SK-N-SH (cell line): ENCODE results near the gene CDS2. TPM values are rescaled to one million over a fixed set of nuclear protein-coding genes. Genes with fewer than 3 reads are reported as not detected.

Source experiments
- CTCF ChIA-PET: fragments of 300-600, 350-600 bp; formaldehyde crosslinking; extraction: SDS; loops from one replicate; lab custom pipeline; 2021; lab: Yijun Ruan, JAX
- POLR2A ChIA-PET: fragments of 350-600 bp; sonication (Branson Sonifier 250); formaldehyde crosslinking; extraction: SDS; loops from one replicate; lab custom pipeline; 2020; ENCODE audit warnings: antibody characterized with exemption, inconsistent platforms; lab: Yijun Ruan, JAX
- DNase-seq: peaks from one replicate; pipeline ENCODE4 v3.0.0; 2012
- H2AFZ ChIP-seq: fragments of 200-600 bp; sonication (generic); 2 replicates; pipeline ENCODE4 v1.8.1; 2016; ENCODE audit warnings: antibody characterized with exemption, mild to moderate bottlenecking, low read depth
- H3F3A ChIP-seq: fragments of 200-600 bp; sonication (generic); replicated peaks from 2 replicates; pipeline ENCODE3; 2016; ENCODE audit warnings: antibody characterized with exemption, mild to moderate bottlenecking; ENCODE audit not compliant: insufficient read depth
- H3K27ac ChIP-seq, 2 experiments: fragments of 200-500 bp in 1 of 2; fragments of 200-600 bp in 1 of 2; sonication (Bioruptor generic) in 1 of 2; sonication (generic), shearing (Covaris generic) in 1 of 2; 2 replicates each; pipeline versions ENCODE4 v1.5.1 to v1.6.1; 2014 to 2016; ENCODE audit warnings: low read depth in 2 of 2, inconsistent platforms in 1 of 2, low read length in 1 of 2, mild to moderate bottlenecking in 1 of 2, mixed read lengths in 1 of 2
- H3K27me3 ChIP-seq: fragments of 200-600 bp; sonication (generic), shearing (Covaris generic); 2 replicates; pipeline ENCODE4 v1.6.1; 2016; ENCODE audit warnings: mixed run types; ENCODE audit not compliant: insufficient read depth
- H3K36me3 ChIP-seq, 2 experiments: fragments of 200-500 bp in 1 of 2; fragments of 200-600 bp in 1 of 2; sonication (Bioruptor generic) in 1 of 2; sonication (generic) in 1 of 2; replicated peaks in 1 of 2; 2 replicates each; pipeline versions ENCODE3 to v1.5.1; 2014 to 2016; ENCODE audit warnings: low read length in 1 of 2, mild to moderate bottlenecking in 1 of 2; ENCODE audit not compliant: insufficient read depth in 2 of 2, control insufficient read depth in 1 of 2
- H3K4me1 ChIP-seq, 2 experiments: fragments of 200-500 bp in 1 of 2; fragments of 200-600 bp in 1 of 2; sonication (Bioruptor generic) in 1 of 2; sonication (generic), shearing (Covaris generic) in 1 of 2; 2 replicates each; pipeline versions ENCODE4 v1.5.1 to v1.6.1; 2014 to 2016; ENCODE audit warnings: low read depth in 1 of 2, low read length in 1 of 2, mixed run types in 1 of 2; ENCODE audit not compliant: insufficient read depth in 2 of 2, control insufficient read depth in 1 of 2
- H3K4me2 ChIP-seq: fragments of 200-600 bp; sonication (generic), shearing (Covaris generic); 2 replicates; pipeline ENCODE4 v1.6.1; 2017; ENCODE audit warnings: mixed run types
- H3K4me3 ChIP-seq, 2 experiments: fragments of 200-500 bp in 1 of 2; fragments of 200-600 bp in 1 of 2; sonication (Bioruptor generic) in 1 of 2; sonication (generic), shearing (Covaris generic) in 1 of 2; 2 replicates each; pipeline versions ENCODE4 v1.5.1 to v1.8.1; 2014 to 2016; ENCODE audit warnings: low read depth in 2 of 2, inconsistent platforms in 1 of 2, low read length in 1 of 2, mild to moderate bottlenecking in 1 of 2, mixed read lengths in 1 of 2, moderate library complexity in 1 of 2
- H3K79me2 ChIP-seq: fragments of 200-600 bp; sonication (generic); 2 replicates; pipeline ENCODE4 v1.8.1; 2017; ENCODE audit warnings: mild to moderate bottlenecking; ENCODE audit not compliant: insufficient read depth
- H3K9ac ChIP-seq: fragments of 200-600 bp; sonication (generic); 2 replicates; pipeline ENCODE4 v1.6.1; 2017; ENCODE audit warnings: mixed run types
- H3K9me2 ChIP-seq: fragments of 200-600 bp; sonication (generic); 2 replicates; pipeline ENCODE4 v1.6.1; 2017; ENCODE audit warnings: mixed run types
- H3K9me3 ChIP-seq: fragments of 200-600 bp; sonication (generic); 2 replicates; pipeline ENCODE4 v1.6.1; 2017; ENCODE audit warnings: mixed run types, mild to moderate bottlenecking, moderate library complexity
- H4K20me1 ChIP-seq: fragments of 200-600 bp; sonication (generic); 2 replicates; pipeline ENCODE4 v1.6.1; 2017; ENCODE audit warnings: mild to moderate bottlenecking, mixed run types; ENCODE audit not compliant: insufficient read depth
- CHD2 ChIP-seq: fragments of 150-350 bp; IDR thresholded peaks from 2 replicates; pipeline ENCODE4 v1.6.1; 2018; ENCODE audit warnings: low read length; ENCODE audit not compliant: partially characterized antibody
- EZH2phosphoT487 ChIP-seq: fragments of 200-600 bp; sonication (generic); IDR thresholded peaks from 2 replicates; pipeline ENCODE4 v1.6.1; 2017; ENCODE audit warnings: low read depth, mixed run types, mild to moderate bottlenecking, antibody characterized with exemption, moderate library complexity, borderline replicate concordance
- FOSL2 ChIP-seq: IDR thresholded peaks from 2 replicates; pipeline ENCODE4 v1.4.0; 2012; ENCODE audit warnings: low read depth, mild to moderate bottlenecking, moderate library complexity, borderline replicate concordance
- FOXJ3 ChIP-seq: sonication (generic); formaldehyde crosslinking; IDR thresholded peaks from 2 replicates; pipeline ENCODE4 v1.5.1; 2020; ENCODE audit warnings: mild to moderate bottlenecking, missing genetic modification reagents
- FOXM1 ChIP-seq: IDR thresholded peaks from 2 replicates; pipeline ENCODE4 v1.4.0; 2012; ENCODE audit warnings: low read depth, mild to moderate bottlenecking
- GATA2 ChIP-seq: sonication (generic); formaldehyde crosslinking; IDR thresholded peaks from 2 replicates; pipeline ENCODE4 v1.5.0; 2020; ENCODE audit warnings: mild to moderate bottlenecking, missing genetic modification reagents
- MEF2A ChIP-seq: IDR thresholded peaks from 2 replicates; pipeline ENCODE4 v1.4.0; 2012; ENCODE audit warnings: low read depth, borderline replicate concordance
- MXI1 ChIP-seq: IDR thresholded peaks from 2 replicates; pipeline ENCODE4 v1.6.1; 2012; ENCODE audit warnings: mild to moderate bottlenecking, low read depth, low read length, improper control_type of control experiment
- NFIC ChIP-seq: IDR thresholded peaks from 2 replicates; pipeline ENCODE4 v1.4.0; 2012; ENCODE audit warnings: borderline replicate concordance
- PBX3 ChIP-seq: IDR thresholded peaks from 2 replicates; pipeline ENCODE4; 2012
- POLR2AphosphoS5 ChIP-seq: IDR thresholded peaks from 2 replicates; pipeline ENCODE4 v1.6.1; 2012; ENCODE audit warnings: low read depth, low read length
- RFX5 ChIP-seq: IDR thresholded peaks from 2 replicates; pipeline ENCODE4 v1.6.1; 2012; ENCODE audit warnings: mild to moderate bottlenecking, improper control_type of control experiment, low read length
- RXRA ChIP-seq: IDR thresholded peaks from 2 replicates; pipeline ENCODE4 v1.4.0; 2012; ENCODE audit warnings: low read depth, mild to moderate bottlenecking, borderline replicate concordance
- ZBTB33 ChIP-seq: IDR thresholded peaks from 2 replicates; pipeline ENCODE4 v1.4.0; 2012; ENCODE audit warnings: low read depth, borderline replicate concordance
- WGBS: methylation state at CpG from one replicate; pipeline ENCODE4 v1.1.6; 2017; ENCODE audit warnings: low lambda C conversion rate; 5-methylcytosine and 5-hydroxymethylcytosine counted together
- polyA plus RNA-seq, 3 experiments: library from polyadenylated mRNA; depleted of rRNA; stranded (reverse); fragments of >200 nt; gene quantifications; 2 replicates each; pipeline ENCODE4 v1.2.3, GENCODE V29; 2012
- TF ChIP-seq, protein P1 (sequence below): IDR thresholded peaks from 2 replicates; pipeline ENCODE4 v1.4.0; 2012; ENCODE audit warnings: low read depth, borderline replicate concordance
- TF ChIP-seq, protein P2 (sequence below): fragments of 200-600 bp; sonication (generic); IDR thresholded peaks from 2 replicates; pipeline ENCODE4 v1.6.1; 2017; ENCODE audit warnings: antibody characterized with exemption, mild to moderate bottlenecking, moderate library complexity
- TF ChIP-seq, protein P3 (sequence below): fragments of 150-350 bp; IDR thresholded peaks from 2 replicates; pipeline ENCODE4 v1.6.1; 2017; ENCODE audit warnings: antibody characterized with exemption, low read length, low read depth, borderline replicate concordance

CDS2 gene
- polyA plus RNA-seq, 1 of the 3 experiments (the other 2 are of a cell fraction): 13.9 TPM

- Histone ChIP-seq H3K4me2 (no peak overlapping the region), H3K27ac (no peak overlapping the region)
- CTCF ChIA-PET: interaction anchor here (1.0 to 2.1 kb wide), 2 partner anchors 11 to 58 kb away, joined by 3 to 5 read pairs; no protein-coding TSS in a partner anchor
- no peak for TF ChIP-seq FOXM1
- no peak for TF ChIP-seq MEF2A
- no peak for TF ChIP-seq POLR2AphosphoS5
- no peak for TF ChIP-seq FOXJ3 (CRISPR knock-in tag)
- no peak for TF ChIP-seq ZBTB33
- TF ChIP-seq, protein P1, sequence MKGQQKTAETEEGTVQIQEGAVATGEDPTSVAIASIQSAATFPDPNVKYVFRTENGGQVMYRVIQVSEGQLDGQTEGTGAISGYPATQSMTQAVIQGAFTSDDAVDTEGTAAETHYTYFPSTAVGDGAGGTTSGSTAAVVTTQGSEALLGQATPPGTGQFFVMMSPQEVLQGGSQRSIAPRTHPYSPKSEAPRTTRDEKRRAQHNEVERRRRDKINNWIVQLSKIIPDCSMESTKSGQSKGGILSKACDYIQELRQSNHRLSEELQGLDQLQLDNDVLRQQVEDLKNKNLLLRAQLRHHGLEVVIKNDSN: no peak
- TF ChIP-seq EZH2phosphoT487: no peak
- no peak for TF ChIP-seq CHD2
- TF ChIP-seq, protein P2, sequence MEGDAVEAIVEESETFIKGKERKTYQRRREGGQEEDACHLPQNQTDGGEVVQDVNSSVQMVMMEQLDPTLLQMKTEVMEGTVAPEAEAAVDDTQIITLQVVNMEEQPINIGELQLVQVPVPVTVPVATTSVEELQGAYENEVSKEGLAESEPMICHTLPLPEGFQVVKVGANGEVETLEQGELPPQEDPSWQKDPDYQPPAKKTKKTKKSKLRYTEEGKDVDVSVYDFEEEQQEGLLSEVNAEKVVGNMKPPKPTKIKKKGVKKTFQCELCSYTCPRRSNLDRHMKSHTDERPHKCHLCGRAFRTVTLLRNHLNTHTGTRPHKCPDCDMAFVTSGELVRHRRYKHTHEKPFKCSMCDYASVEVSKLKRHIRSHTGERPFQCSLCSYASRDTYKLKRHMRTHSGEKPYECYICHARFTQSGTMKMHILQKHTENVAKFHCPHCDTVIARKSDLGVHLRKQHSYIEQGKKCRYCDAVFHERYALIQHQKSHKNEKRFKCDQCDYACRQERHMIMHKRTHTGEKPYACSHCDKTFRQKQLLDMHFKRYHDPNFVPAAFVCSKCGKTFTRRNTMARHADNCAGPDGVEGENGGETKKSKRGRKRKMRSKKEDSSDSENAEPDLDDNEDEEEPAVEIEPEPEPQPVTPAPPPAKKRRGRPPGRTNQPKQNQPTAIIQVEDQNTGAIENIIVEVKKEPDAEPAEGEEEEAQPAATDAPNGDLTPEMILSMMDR: no peak
- no peak for TF ChIP-seq RFX5
- TF ChIP-seq FOSL2: no peak
- no peak for TF ChIP-seq GATA2 (CRISPR knock-in tag)
- TF ChIP-seq, protein P3, sequence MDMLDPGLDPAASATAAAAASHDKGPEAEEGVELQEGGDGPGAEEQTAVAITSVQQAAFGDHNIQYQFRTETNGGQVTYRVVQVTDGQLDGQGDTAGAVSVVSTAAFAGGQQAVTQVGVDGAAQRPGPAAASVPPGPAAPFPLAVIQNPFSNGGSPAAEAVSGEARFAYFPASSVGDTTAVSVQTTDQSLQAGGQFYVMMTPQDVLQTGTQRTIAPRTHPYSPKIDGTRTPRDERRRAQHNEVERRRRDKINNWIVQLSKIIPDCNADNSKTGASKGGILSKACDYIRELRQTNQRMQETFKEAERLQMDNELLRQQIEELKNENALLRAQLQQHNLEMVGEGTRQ: no peak
- no peak for TF ChIP-seq NFIC
- TF ChIP-seq MXI1: no peak
- no peak for TF ChIP-seq PBX3
- no peak for TF ChIP-seq RXRA
- TF ChIP-seq, all 33 proteins: peak for 0
- DNase-seq: no peak
- POLR2A ChIA-PET: no interaction called here
- H3K9me2 ChIP-seq: no peaks in the 10 kb centered on the region
- no peaks in the 10 kb centered on the region for H3K9me3 ChIP-seq
- no peaks in the 10 kb centered on the region for H3K36me3 ChIP-seq
- peaks cover 20% of the 10 kb centered on the region; the same call in 1 of the 2 replicates for H4K20me1 ChIP-seq
- no peaks in the 10 kb centered on the region for H3K27me3 ChIP-seq
- 96% methylated on average over 6 of the region's 6 CpGs for WGBS
- H3K4me1 ChIP-seq: peaks cover 0 to 6% of the 10 kb centered on the region in 2 experiments; a peak in 1 of 4 replicates
- no peak overlapping the region for H3K9ac ChIP-seq
- H3F3A ChIP-seq: no peaks in the 10 kb centered on the region
- H3K79me2 ChIP-seq: peaks cover 94% of the 10 kb centered on the region
- H2AFZ ChIP-seq: no peak overlapping the region
- no peak overlapping the region for H3K4me3 ChIP-seq
Observed at GRCh38 chr20:5133998-5134397, 7.2 kb downstream of the CDS2 start.
